CD4-positive, alpha-beta T cell treated with Interferon alpha-2 for 1 hour (primary cell): Measurements from ENCODE around the gene GPR143.

Experiments
- DNase-seq, 2 donors: peaks; one replicate each; pipeline ENCODE4 v3.0.0-alpha.2; 2020 to 2022

The GPR143 gene

GRCh38 chrX:9767375-9767774 lies 1.7 kb upstream of the GPR143 start:
- no peak for DNase-seq

- no peak for DNase-seq
These were observed 443 bp downstream of the GPR143 start for GRCh38 chrX:9765072-9765736.

GRCh38 chrX:9759337-9759736 lies 6.3 kb downstream of the GPR143 start:
- no peak for DNase-seq

DNA sequence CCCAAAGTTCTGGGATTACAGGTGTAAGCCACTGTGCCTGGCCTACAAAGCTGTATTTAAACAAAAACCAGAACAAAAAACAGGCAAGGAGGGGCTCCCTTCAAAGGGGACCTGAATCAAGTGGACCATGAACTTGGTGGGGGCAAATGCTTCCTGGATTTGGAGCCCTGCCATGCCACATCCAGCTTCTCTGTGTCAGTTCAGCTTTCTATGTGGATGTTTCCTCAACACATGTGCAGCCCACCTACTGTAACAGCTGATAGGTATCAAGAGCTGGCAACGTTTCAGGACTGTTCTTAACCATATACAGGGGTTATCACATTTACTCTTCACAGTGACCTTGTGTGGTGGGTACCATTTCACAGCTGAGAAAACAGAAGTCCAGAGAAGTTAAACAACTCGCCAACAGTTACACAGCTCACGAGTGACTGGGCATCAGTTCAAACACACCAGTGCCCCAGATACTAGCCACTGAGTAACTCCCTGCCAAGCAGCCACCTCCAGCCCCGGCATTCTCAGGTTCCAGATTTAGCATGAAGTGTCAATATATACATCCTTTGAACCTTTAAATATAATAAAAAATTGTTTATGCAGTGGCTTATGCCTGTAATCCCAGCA lies 7.5 kb downstream of the GPR143 start:
- no peak for DNase-seq

- DNase-seq: no peak
These were observed 8.3 kb downstream of the GPR143 start for GRCh38 chrX:9757366-9757765.

DNA sequence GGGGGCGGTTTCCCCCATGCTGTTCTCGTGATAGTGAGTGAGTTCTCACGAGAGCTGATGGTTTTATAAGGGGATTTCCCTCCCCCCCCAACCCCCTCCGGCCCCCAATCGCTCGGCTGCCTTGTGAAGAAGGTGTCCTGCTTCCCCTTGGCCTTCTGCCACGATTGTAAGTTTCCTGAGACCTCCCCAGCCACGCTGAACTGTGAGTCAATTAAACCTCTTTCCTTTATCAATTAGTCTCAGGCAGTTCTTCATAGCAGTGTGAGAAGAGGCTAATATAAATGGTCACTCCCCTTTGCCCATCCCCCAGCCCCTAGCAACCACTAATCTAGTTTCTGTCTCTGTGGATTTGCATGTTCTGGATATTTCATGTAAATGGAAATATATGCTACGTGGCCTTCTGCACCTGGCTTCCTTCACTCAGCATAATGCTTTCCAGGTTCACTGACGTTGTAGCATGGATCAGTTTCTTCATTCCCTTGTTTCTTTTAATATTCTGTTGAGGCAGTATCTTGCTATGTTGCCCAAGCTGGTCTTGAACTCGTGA lies 16.4 kb downstream of the GPR143 start:
- no peak for DNase-seq

DNA sequence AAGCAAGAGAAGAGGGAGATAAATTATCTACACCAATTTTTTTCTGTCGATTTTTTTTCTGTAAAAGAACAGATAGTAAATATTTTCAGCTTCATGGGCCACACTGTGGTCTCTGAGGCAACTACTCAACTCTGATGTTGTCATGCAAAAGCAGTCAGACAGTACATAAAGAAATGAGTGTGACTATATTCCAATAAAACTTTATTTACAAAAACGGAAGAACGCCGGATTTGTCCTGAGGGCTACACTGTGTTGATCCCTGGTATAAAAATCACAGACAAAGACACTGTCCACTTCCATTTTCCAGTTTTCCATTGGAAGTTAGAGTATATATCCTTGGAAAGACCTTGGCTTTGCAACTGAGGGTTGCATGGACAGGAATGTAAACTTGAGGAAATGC lies 18.0 kb downstream of the GPR143 start:
- DNase-seq: no peak

DNA sequence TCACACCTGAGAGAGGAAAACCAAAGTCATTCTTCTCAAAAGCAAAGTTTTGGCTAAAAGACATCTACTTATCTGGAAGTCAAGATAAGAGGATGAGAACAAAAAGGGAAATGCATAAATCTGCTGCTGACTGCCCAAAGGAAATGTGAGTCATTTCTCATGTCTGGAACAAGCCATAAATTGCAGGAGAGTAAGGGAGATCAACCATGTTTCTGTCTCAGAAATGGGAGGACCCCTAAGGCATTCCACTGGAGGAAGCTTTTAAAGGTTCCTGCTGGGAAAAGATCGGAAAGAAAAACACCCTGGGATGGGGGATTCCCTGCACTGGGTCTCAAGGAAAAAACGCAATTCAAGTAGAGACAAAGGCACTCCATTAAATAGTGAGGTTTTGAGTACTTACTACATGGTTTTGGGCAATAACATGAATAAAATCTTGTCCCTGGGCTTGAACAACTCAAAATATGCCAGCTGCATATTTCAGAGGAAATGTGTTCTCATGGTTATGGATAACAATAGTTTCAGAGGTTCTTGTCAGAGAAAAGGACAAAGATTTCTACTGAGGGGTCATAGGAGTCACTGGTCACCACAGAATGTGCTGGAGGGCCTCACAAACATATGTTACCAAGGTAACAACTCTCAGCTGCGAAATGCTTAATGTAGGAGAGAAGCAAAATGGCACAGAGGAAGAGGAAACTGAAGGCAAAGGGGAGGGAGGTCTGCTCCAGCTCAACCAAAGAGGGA lies 19.3 kb downstream of the GPR143 start:
- DNase-seq: no peak

DNA sequence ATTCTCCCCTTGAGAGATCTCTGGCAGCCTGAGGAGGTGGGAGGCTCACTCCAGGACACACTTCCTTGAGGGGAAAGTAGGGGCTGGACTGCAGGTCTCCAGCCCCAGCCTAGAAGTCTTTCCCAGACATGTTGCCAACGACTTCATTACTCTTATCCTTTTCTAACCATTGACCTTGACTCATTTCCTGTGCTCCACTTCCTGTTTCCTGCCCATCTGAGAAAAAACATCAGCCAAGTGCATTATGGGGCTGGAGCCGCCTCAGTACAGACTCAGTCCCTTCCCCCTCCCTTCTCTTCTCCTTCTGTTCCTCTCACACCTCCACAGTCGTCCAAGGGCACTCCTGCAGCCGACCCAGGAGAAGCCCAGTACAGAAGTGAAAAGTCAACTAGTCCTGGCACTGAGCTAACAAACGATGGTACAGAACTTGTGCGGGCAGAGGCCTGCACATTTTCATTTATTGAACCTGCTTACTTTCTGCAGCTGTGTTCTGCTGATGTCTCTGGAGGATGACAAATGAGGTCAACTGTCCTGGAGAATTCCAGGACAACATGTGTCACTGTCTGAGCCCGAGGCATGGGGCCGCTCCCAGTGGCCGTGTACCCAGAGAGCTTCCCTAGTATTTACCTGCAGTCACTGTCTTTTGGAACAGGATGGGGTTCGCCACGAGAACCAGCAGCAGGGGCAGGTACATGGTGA lies 20.1 kb downstream of the GPR143 start:
- no peak for DNase-seq

GRCh38 chrX:9739130-9739529 lies 26.5 kb downstream of the GPR143 start:
- DNase-seq: no peak

- DNase-seq: no peak
These were observed 27.5 kb downstream of the GPR143 start for GRCh38 chrX:9738151-9738550.

DNA sequence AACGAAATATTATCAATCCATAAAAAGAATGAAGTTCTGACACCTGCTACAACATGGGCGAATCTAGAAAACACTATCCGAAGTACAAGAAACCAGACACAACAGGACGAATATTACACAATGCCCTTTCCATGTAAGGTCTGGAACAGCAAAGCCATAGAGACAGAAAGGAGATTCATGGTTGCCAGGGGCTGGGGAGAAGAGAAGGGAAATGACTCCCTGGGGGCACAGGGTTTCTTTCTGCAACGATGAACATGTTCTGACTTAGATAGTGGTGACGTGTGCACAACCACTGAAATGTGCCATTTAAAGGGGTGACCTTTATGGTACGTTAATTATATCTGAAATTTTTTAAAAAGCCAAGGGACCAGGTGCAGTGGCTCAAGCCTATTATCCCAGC lies 28.3 kb downstream of the GPR143 start:
- DNase-seq: no peak

GRCh38 chrX:9730752-9731151 lies 34.9 kb downstream of the GPR143 start:
- DNase-seq: no peak

DNA sequence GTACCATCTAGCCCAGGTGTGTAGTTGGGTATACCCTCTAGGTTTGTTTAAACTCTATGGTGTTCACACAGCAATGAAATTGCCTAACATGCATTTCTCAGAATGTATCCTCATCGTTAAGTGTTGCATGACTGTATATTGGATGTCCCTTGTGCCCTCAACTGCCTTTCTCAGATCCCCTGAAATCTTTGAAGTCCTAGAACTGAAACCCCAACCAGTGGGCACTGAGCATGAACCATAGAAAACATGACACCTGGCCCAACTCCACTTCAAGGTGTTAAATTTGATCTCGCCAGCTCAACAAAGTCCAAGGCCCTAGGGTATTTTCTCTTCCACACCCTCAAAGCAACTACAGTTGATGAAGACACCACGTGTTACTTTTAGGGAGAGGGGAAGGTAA lies 35.6 kb downstream of the GPR143 start:
- DNase-seq: no peak

- no peak for DNase-seq
These were observed 36.3 kb downstream of the GPR143 start for GRCh38 chrX:9729171-9729885.

DNA sequence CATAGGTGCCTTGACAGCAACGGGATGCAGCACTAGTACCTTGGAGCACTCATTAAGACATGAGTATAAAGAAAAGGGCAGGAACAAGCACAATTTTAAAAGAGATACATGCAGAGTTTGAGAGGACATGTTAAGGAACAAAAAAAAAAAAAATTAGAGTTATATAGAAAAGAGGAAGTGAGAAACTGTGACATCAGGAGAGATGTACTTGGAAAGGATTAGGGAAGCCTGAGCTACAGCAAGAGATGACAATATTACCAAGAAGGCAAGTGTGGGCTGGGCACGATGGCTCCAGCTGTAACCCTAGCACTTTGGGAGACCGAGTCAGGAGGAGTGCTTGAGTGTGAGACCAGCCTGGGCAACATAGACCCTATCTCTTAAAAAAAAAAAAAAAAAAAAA lies 37.4 kb downstream of the GPR143 start:
- no peak for DNase-seq

- no peak for DNase-seq
These were observed 40.9 kb downstream of the GPR143 start for GRCh38 chrX:9724711-9725110.

DNA sequence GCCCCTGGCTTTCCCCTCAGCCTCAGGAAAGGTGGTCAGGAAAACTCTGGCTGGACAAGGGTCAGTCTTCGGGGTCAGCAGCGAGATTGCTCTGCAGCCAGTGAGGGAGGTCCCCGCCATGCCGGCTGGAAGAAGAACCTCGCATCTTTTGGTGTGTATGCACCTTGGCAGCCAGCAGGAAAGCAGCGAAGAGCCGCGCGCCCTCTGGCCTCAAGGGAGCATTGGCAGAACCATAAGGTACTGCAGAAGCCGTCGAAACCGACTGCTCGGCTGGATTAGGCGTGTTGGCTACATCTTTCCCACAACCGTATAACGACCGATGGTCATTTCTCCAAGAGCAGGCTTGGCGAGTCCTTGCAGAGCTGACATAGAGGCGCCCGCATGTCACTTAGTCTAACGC lies 48.3 kb downstream of the GPR143 start:
- no peak for DNase-seq

GRCh38 chrX:9710332-9710731 lies 55.3 kb downstream of the GPR143 start:
- DNase-seq: no peak

DNA sequence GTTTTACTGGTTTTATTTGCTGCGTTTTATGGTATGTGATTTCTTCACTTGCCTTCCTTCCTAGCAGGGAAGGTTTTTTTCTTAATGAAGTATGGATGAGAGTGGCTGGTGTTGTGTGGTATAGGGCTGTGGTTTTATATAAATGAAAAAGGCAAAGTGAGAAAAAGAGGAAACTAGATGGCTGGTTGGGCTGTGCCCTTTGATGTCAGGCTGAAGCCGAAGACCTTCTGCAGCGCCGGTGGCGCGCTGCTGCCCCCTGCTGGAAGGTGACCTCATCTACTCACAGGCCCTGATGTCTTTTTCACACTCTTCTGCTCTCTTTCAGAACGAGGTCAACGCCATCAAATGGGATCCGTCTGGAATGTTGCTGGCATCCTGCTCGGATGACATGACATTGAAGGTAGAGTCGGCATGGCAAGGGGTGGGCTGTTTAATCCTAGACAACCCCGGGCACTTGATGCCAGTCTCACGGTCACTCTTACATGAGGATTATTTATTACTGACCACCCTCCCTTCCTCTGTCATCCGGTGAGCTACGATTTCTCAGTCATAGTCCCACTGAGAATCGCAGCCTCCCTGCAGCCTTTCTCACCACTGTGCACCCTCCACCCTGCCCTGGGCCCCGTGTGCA lies 56.6 kb downstream of the GPR143 start:
- peak; percentile 78 to 79 for DNase-seq

- no peak for DNase-seq
These were observed 57.6 kb downstream of the GPR143 start for GRCh38 chrX:9708086-9708485.
